Activated T-helper 2 cell treated with anti-CD3 and anti-CD28 coated beads, Interferon-gamma antibody, Interleukin-2, Interleukin-4, amounts not matched to agents 10 μg/mL and 5 μg/mL and 100 μg/mL, durations not matched to agents 14 hours and 24 hours and 36 hours (primary cell): ENCODE results near the gene PHAF1. TPM values are rescaled to one million over a fixed set of nuclear protein-coding genes. Genes with fewer than 3 reads are reported as not detected.

Source experiments
- DNase-seq: peaks from one replicate; pipeline ENCODE4 v3.0.0; 2021; ENCODE audit warnings: low spot score
- H3K27ac Mint-ChIP-seq: one replicate; pipeline ENCODE4 v1.8.0; 2021; ENCODE audit warnings: mixed read lengths
- H3K27me3 Mint-ChIP-seq: one replicate; pipeline ENCODE4 v1.8.0; 2021; ENCODE audit warnings: low read depth, mixed read lengths
- H3K36me3 Mint-ChIP-seq: one replicate; pipeline ENCODE4 v1.8.0; 2021; ENCODE audit warnings: low read depth, mixed read lengths
- H3K4me1 Mint-ChIP-seq: one replicate; pipeline ENCODE4 v1.8.0; 2021; ENCODE audit warnings: low read depth, mixed read lengths
- H3K4me3 Mint-ChIP-seq: one replicate; pipeline ENCODE4 v1.8.0; 2021; ENCODE audit warnings: low read depth, mild to moderate bottlenecking, moderate library complexity, mixed read lengths
- H3K9me3 Mint-ChIP-seq: one replicate; pipeline ENCODE4 v1.8.0; 2021; ENCODE audit warnings: mixed read lengths
- intact Hi-C: fragments of 100-400 bp; cut with micrococcal nuclease; formaldehyde crosslinking; loops from one replicate; pipeline ENCODE4 v1.15.1; 2023
- total RNA-seq: library from RNA; stranded (reverse); gene quantifications from 2 replicates; pipeline ENCODE4 v1.2.3, GENCODE V29; 2022

PHAF1 gene
- total RNA-seq, 1 donor from 2014 or later: 17.8 TPM

GRCh38 chr16:67163999-67164558 lies 54.3 kb downstream of the PHAF1 start:
- Mint-ChIP-seq H3K27me3 (peaks cover 26% of the 10 kb centered on the region), H3K36me3 (peaks cover 31% of the 10 kb centered on the region), H3K4me1 (peaks cover 26% of the 10 kb centered on the region), H3K4me3 (peak overlapping the region; percentile 42), H3K27ac (no peak overlapping the region), H3K9me3 (no peaks in the 10 kb centered on the region)
- no peak for DNase-seq
- intact Hi-C loops: no loop called here

- peaks cover 26% of the 10 kb centered on the region for H3K4me1 Mint-ChIP-seq
- peaks cover 31% of the 10 kb centered on the region for H3K36me3 Mint-ChIP-seq
- peaks cover 26% of the 10 kb centered on the region for H3K27me3 Mint-ChIP-seq
- DNase-seq: no peak
- no peaks in the 10 kb centered on the region for H3K9me3 Mint-ChIP-seq
- intact Hi-C loops: no loop called here
- peak within 1 kb of the TSS; percentile 51 for H3K4me3 Mint-ChIP-seq
- H3K27ac Mint-ChIP-seq: no peak within 1 kb of the TSS
Measured at GRCh38 chr16:67164599-67165061, 54.9 kb downstream of the PHAF1 start, which contains the start of gene HSF4. HSF4 (plus strand) TSS chr16:67164745; CDS start chr16:67164812, 67 bp downstream.

GRCh38 chr16:67165121-67166078 lies 55.7 kb downstream of the PHAF1 start:
- Mint-ChIP-seq H3K36me3 (peaks cover 36% of the 10 kb centered on the region), H3K9me3 (no peaks in the 10 kb centered on the region), H3K27me3 (peaks cover 26% of the 10 kb centered on the region), H3K4me1 (peaks cover 32% of the 10 kb centered on the region), H3K4me3 (peak overlapping the region; percentile 51), H3K27ac (no peak overlapping the region)
- DNase-seq: no peak
- intact Hi-C loops: no loop called here

GRCh38 chr16:67166110-67166547 lies 56.4 kb downstream of the PHAF1 start:
- intact Hi-C loops: no loop called here
- Mint-ChIP-seq H3K9me3 (no peaks in the 10 kb centered on the region), H3K36me3 (peaks cover 34% of the 10 kb centered on the region), H3K4me3 (no peak overlapping the region), H3K4me1 (peaks cover 34% of the 10 kb centered on the region), H3K27me3 (peaks cover 26% of the 10 kb centered on the region), H3K27ac (no peak overlapping the region)
- no peak for DNase-seq

GRCh38 chr16:67166598-67167168 lies 56.9 kb downstream of the PHAF1 start:
- Mint-ChIP-seq H3K27ac (no peak overlapping the region), H3K27me3 (peaks cover 26% of the 10 kb centered on the region), H3K4me1 (peaks cover 40% of the 10 kb centered on the region), H3K9me3 (no peaks in the 10 kb centered on the region), H3K4me3 (no peak overlapping the region), H3K36me3 (peaks cover 37% of the 10 kb centered on the region)
- intact Hi-C loops: no loop called here
- DNase-seq: no peak

GRCh38 chr16:67167588-67167987 lies 57.8 kb downstream of the PHAF1 start:
- H3K9me3 Mint-ChIP-seq: no peaks in the 10 kb centered on the region
- H3K4me3 Mint-ChIP-seq: no peak overlapping the region
- H3K4me1 Mint-ChIP-seq: peaks cover 36% of the 10 kb centered on the region
- intact Hi-C loops: no loop called here
- H3K36me3 Mint-ChIP-seq: peaks cover 32% of the 10 kb centered on the region
- peaks cover 23% of the 10 kb centered on the region for H3K27me3 Mint-ChIP-seq
- H3K27ac Mint-ChIP-seq: no peak overlapping the region
- no peak for DNase-seq

GRCh38 chr16:67169011-67169451 lies 59.3 kb downstream of the PHAF1 start:
- DNase-seq: no peak
- intact Hi-C loops: no loop called here
- peak overlapping the region; percentile 26 for H3K4me3 Mint-ChIP-seq
- no peaks in the 10 kb centered on the region for H3K9me3 Mint-ChIP-seq
- peaks cover 45% of the 10 kb centered on the region for H3K4me1 Mint-ChIP-seq
- H3K27ac Mint-ChIP-seq: no peak overlapping the region
- peaks cover 30% of the 10 kb centered on the region for H3K36me3 Mint-ChIP-seq
- H3K27me3 Mint-ChIP-seq: peaks cover 25% of the 10 kb centered on the region

GRCh38 chr16:67169642-67170167 lies 60.0 kb downstream of the PHAF1 start:
- Mint-ChIP-seq H3K36me3 (peaks cover 30% of the 10 kb centered on the region), H3K27ac (peak overlapping the region; percentile 88), H3K27me3 (peaks cover 22% of the 10 kb centered on the region), H3K9me3 (no peaks in the 10 kb centered on the region), H3K4me1 (peaks cover 45% of the 10 kb centered on the region), H3K4me3 (peak overlapping the region; percentile 84)
- intact Hi-C loops: loop anchor here (1.0 to 5.0 kb wide), 3 partner anchors 10 to 192 kb away; partner anchors contain the start of genes FBXL8 and TRADD
- DNase-seq: no peak

GRCh38 chr16:67170168-67170948 lies 60.6 kb downstream of the PHAF1 start, which contains the start of gene NOL3:
NOL3 (plus strand) TSS chr16:67170538.
- DNase-seq: peak; percentile 54
- Mint-ChIP-seq H3K27me3 (peaks cover 19% of the 10 kb centered on the region), H3K9me3 (no peaks in the 10 kb centered on the region), H3K27ac (peak within 1 kb of the TSS; percentile 88), H3K4me1 (peaks cover 43% of the 10 kb centered on the region), H3K36me3 (peaks cover 28% of the 10 kb centered on the region), H3K4me3 (peak within 1 kb of the TSS; percentile 84)
- intact Hi-C loops: loop anchor here (1.0 to 5.0 kb wide), 3 partner anchors 11 to 193 kb away; partner anchors contain the start of genes FBXL8 and TRADD

GRCh38 chr16:67170949-67171649 lies 61.4 kb downstream of the PHAF1 start:
- Mint-ChIP-seq H3K27me3 (peaks cover 18% of the 10 kb centered on the region), H3K9me3 (no peaks in the 10 kb centered on the region), H3K4me3 (peak overlapping the region; percentile 78), H3K27ac (peak overlapping the region; percentile 37), H3K36me3 (peaks cover 34% of the 10 kb centered on the region), H3K4me1 (peaks cover 42% of the 10 kb centered on the region)
- intact Hi-C loops: loop anchor here (1.0 to 5.0 kb wide), 3 partner anchors 12 to 194 kb away; partner anchors contain the start of genes FBXL8 and TRADD
- no peak for DNase-seq

GRCh38 chr16:67173323-67173722 lies 63.6 kb downstream of the PHAF1 start:
- Mint-ChIP-seq H3K27ac (peak overlapping the region; percentile 56), H3K4me1 (peaks cover 44% of the 10 kb centered on the region), H3K4me3 (peak overlapping the region; percentile 83), H3K27me3 (peaks cover 10% of the 10 kb centered on the region), H3K9me3 (no peaks in the 10 kb centered on the region), H3K36me3 (peaks cover 39% of the 10 kb centered on the region)
- DNase-seq: no peak
- intact Hi-C loops: loop anchor here (5.0 kb wide), 1 partner anchor 196 kb away; no protein-coding TSS in a partner anchor
